Neural cell (in vitro differentiated cells): Measurements from ENCODE around the gene SH3TC1. TPM values are rescaled to one million over a fixed set of nuclear protein-coding genes. Genes with fewer than 3 reads are reported as not detected.

Experiments
- H2AFZ ChIP-seq: fragments of 200-600, 300-800 bp; sonication (generic), shearing (Covaris generic); 2 replicates; pipeline ENCODE4 v1.6.0; 2014; ENCODE audit warnings: low read depth, mild to moderate bottlenecking, antibody characterized with exemption, low read length, moderate library complexity
- H3F3A ChIP-seq: fragments of 200-600 bp; shearing (Covaris generic); 2 replicates; pipeline ENCODE4 v1.6.1; 2016; ENCODE audit warnings: mild to moderate bottlenecking, moderate library complexity, mixed read lengths, antibody characterized with exemption, low read length; ENCODE audit not compliant: insufficient read depth, poor library complexity, severe bottlenecking
- H3K27ac ChIP-seq: fragments of 200-600, 300-800 bp; sonication (generic), shearing (Covaris generic); 2 replicates; pipeline ENCODE4 v1.5.1; 2014; ENCODE audit warnings: mild to moderate bottlenecking, low read length, moderate library complexity
- H3K27me3 ChIP-seq: fragments of 300-800, 200-600 bp; sonication (generic), shearing (Covaris generic); 2 replicates; pipeline ENCODE4 v1.6.0; 2014; ENCODE audit warnings: mild to moderate bottlenecking, low read depth, low read length, moderate library complexity; ENCODE audit not compliant: insufficient read depth
- H3K36me3 ChIP-seq: fragments of 300-800, 200-600 bp; sonication (generic), shearing (Covaris generic); 2 replicates; pipeline ENCODE4 v1.5.1; 2014; ENCODE audit warnings: mild to moderate bottlenecking, antibody characterized with exemption, low read length, moderate library complexity; ENCODE audit not compliant: insufficient read depth
- H3K4me2 ChIP-seq: fragments of 300-800, 200-600 bp; sonication (generic), shearing (Covaris generic); 2 replicates; pipeline ENCODE4 v1.6.0; 2014; ENCODE audit warnings: mild to moderate bottlenecking, low read length
- H3K4me3 ChIP-seq: fragments of 300-800, 200-600 bp; sonication (generic), shearing (Covaris generic); 2 replicates; pipeline ENCODE4 v1.5.1; 2014; ENCODE audit warnings: mild to moderate bottlenecking, low read length, moderate library complexity
- H3K79me2 ChIP-seq: fragments of 200-600 bp; shearing (Covaris generic); replicated peaks from 2 replicates; pipeline ENCODE4 v1.6.0; 2014; ENCODE audit warnings: mild to moderate bottlenecking, low read length, moderate library complexity; ENCODE audit not compliant: insufficient read depth
- H3K9ac ChIP-seq: fragments of 300-800, 200-600 bp; sonication (generic), shearing (Covaris generic); 2 replicates; pipeline ENCODE4 v1.6.1; 2016; ENCODE audit warnings: mild to moderate bottlenecking, low read length, mixed read lengths
- H3K9me2 ChIP-seq: fragments of 200-600 bp; shearing (Covaris generic); 2 replicates; pipeline ENCODE4 v1.6.1; 2016; ENCODE audit warnings: mild to moderate bottlenecking, low read length, mixed read lengths; ENCODE audit not compliant: insufficient read depth
- H3K9me3 ChIP-seq: fragments of 200-600, 300-800 bp; sonication (generic), shearing (Covaris generic); 2 replicates; pipeline ENCODE4 v1.6.1; 2016; ENCODE audit warnings: mild to moderate bottlenecking, mixed run types, low read length, moderate library complexity, mixed read lengths
- H4K20me1 ChIP-seq: fragments of 200-600 bp; shearing (Covaris generic); 2 replicates; pipeline ENCODE4 v1.6.1; 2016; ENCODE audit warnings: mild to moderate bottlenecking, mixed run types; ENCODE audit not compliant: insufficient read depth
- EP300 ChIP-seq: fragments of 450-650 bp; conservative IDR thresholded peaks from 2 replicates; pipeline ENCODE4 v1.6.1; 2014; ENCODE audit warnings: antibody characterized with exemption, mild to moderate bottlenecking, moderate library complexity; ENCODE audit not compliant: poor library complexity, severe bottlenecking
- EZH2 ChIP-seq: fragments of 200-600, 300-800 bp; shearing (Covaris generic), sonication (generic); IDR thresholded peaks from 2 replicates; pipeline ENCODE4 v1.6.1; 2014; ENCODE audit warnings: antibody characterized with exemption, low read length, borderline replicate concordance, mild to moderate bottlenecking; ENCODE audit not compliant: insufficient read depth, poor library complexity, severe bottlenecking
- MXI1 ChIP-seq: fragments of 450-650 bp; conservative IDR thresholded peaks from 2 replicates; pipeline ENCODE4 v1.6.1; 2014; ENCODE audit warnings: antibody characterized with exemption, mild to moderate bottlenecking; ENCODE audit not compliant: poor library complexity, severe bottlenecking
- POLR2AphosphoS5 ChIP-seq: IDR thresholded peaks from 2 replicates; pipeline ENCODE4 v1.6.1; 2012
- RAD21 ChIP-seq: fragments of 450-650 bp; conservative IDR thresholded peaks from 2 replicates; pipeline ENCODE4 v1.6.1; 2014; ENCODE audit warnings: antibody characterized with exemption, mild to moderate bottlenecking, moderate library complexity
- SMC3 ChIP-seq: fragments of 450-650 bp; conservative IDR thresholded peaks from 2 replicates; pipeline ENCODE4 v1.6.1; 2014; ENCODE audit warnings: antibody characterized with exemption, mild to moderate bottlenecking, moderate library complexity; ENCODE audit not compliant: poor library complexity
- TAF1 ChIP-seq: IDR thresholded peaks from 2 replicates; pipeline ENCODE4 v1.6.1; 2012; ENCODE audit warnings: low read depth
- polyA plus RNA-seq: library from polyadenylated mRNA; depleted of rRNA; stranded (reverse); fragments of >200 nt; gene quantifications from 2 replicates; pipeline ENCODE4 v1.2.3, GENCODE V29; 2014
- TF ChIP-seq, protein P1 (sequence below): fragments of 450-650 bp; IDR thresholded peaks from 2 replicates; pipeline ENCODE4 v1.5.1; 2014; ENCODE audit warnings: antibody characterized with exemption, mild to moderate bottlenecking, moderate library complexity; ENCODE audit not compliant: poor library complexity, severe bottlenecking
- TF ChIP-seq, protein P2 (sequence below): IDR thresholded peaks from 2 replicates; pipeline ENCODE4 v1.6.1; 2012; ENCODE audit warnings: borderline replicate concordance

Gene SH3TC1
- polyA plus RNA-seq, 1 donor from 2014 or later: not detected

DNA sequence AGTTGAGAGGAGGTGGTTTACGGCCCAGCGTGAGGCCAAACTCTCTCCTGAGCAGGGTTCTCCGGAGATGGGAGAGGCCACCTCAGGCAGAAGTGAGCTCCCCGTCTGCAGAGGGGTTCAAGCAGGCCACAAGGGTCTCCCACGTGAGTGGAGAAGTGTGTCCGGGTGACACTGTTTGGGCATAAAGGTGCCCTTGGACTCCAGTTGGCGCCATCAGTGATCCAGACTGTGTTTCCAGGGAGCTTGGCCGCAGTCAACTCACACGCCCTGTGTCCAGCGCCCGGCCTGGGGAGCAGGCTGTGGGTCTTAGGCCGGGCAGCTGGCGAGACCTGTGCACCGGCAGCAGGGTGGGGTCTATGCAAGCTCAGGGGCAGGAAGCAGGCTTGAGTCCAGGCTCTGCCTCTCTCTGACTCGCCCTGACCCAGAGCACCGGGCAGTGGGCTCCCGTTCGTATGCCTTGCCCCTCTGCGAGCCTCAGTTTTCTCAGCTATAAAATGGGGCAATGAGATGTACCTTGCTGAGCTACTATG, 45.9 kb downstream of the SH3TC1 start:
- Histone ChIP-seq H3K9me3 (no peaks in the 10 kb centered on the region), H3F3A (no peaks in the 10 kb centered on the region), H3K4me3 (no peak overlapping the region), H3K9me2 (no peaks in the 10 kb centered on the region), H3K4me2 (no peak overlapping the region), H3K9ac (no peak overlapping the region), H3K79me2 (no peaks in the 10 kb centered on the region), H3K27me3 (no peaks in the 10 kb centered on the region), H3K27ac (no peak overlapping the region), H2AFZ (no peak overlapping the region), H4K20me1 (no peaks in the 10 kb centered on the region), H3K36me3 (no peaks in the 10 kb centered on the region)
- TF ChIP-seq SMC3 (no peak), TAF1 (no peak), EP300 (no peak), EZH2 (no peak), MXI1 (no peak), RAD21 (no peak), POLR2AphosphoS5 (no peak)
- TF ChIP-seq, protein P1, sequence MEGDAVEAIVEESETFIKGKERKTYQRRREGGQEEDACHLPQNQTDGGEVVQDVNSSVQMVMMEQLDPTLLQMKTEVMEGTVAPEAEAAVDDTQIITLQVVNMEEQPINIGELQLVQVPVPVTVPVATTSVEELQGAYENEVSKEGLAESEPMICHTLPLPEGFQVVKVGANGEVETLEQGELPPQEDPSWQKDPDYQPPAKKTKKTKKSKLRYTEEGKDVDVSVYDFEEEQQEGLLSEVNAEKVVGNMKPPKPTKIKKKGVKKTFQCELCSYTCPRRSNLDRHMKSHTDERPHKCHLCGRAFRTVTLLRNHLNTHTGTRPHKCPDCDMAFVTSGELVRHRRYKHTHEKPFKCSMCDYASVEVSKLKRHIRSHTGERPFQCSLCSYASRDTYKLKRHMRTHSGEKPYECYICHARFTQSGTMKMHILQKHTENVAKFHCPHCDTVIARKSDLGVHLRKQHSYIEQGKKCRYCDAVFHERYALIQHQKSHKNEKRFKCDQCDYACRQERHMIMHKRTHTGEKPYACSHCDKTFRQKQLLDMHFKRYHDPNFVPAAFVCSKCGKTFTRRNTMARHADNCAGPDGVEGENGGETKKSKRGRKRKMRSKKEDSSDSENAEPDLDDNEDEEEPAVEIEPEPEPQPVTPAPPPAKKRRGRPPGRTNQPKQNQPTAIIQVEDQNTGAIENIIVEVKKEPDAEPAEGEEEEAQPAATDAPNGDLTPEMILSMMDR: no peak
- TF ChIP-seq, protein P2, sequence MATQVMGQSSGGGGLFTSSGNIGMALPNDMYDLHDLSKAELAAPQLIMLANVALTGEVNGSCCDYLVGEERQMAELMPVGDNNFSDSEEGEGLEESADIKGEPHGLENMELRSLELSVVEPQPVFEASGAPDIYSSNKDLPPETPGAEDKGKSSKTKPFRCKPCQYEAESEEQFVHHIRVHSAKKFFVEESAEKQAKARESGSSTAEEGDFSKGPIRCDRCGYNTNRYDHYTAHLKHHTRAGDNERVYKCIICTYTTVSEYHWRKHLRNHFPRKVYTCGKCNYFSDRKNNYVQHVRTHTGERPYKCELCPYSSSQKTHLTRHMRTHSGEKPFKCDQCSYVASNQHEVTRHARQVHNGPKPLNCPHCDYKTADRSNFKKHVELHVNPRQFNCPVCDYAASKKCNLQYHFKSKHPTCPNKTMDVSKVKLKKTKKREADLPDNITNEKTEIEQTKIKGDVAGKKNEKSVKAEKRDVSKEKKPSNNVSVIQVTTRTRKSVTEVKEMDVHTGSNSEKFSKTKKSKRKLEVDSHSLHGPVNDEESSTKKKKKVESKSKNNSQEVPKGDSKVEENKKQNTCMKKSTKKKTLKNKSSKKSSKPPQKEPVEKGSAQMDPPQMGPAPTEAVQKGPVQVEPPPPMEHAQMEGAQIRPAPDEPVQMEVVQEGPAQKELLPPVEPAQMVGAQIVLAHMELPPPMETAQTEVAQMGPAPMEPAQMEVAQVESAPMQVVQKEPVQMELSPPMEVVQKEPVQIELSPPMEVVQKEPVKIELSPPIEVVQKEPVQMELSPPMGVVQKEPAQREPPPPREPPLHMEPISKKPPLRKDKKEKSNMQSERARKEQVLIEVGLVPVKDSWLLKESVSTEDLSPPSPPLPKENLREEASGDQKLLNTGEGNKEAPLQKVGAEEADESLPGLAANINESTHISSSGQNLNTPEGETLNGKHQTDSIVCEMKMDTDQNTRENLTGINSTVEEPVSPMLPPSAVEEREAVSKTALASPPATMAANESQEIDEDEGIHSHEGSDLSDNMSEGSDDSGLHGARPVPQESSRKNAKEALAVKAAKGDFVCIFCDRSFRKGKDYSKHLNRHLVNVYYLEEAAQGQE: no peak

DNA sequence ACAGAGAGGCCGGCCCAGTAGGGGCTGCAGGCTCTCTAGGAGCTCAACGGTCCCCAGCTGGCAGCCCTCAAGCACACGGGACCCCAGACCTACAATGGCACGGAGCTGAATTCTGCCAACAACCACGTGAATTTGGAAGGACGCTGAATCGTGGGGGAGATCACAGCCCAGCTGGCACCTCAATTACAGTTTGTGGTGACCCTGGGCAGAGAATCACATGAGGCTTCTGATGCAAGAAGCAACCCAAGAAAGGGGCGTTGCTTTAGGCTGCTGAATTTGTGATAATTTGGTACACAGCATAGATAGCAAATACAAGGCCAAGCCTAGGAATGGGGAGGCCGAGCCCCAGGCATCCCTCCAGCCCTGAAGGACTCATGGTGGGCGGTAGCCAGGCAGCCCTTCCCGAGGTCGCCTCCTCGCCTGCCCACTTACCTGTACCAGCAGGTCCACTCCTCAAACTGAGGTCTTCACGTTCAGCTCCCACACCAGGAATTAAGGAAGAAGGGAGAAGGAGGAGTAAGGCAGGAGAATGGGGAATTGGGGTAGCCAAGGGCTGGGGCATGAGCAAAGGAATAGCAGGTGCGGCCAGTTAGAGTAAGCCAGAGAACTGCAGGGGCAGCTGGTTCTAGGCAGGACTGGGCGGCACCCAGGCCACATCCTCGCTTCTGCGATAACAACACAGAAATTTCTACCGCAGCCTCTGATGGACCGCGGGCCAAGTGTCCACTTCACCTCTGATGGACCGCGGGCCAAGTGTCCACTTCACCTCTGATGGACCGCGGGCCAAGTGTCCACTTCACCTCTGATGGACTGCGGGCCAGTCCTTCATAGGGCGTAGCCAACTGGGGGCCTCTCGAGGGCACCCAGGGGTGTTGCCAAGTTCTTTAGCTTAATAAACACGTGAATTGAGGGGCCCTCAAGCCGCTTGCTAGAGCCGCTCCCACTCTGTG, 47.1 kb downstream of the SH3TC1 start:
- TF ChIP-seq EP300: no peak
- TF ChIP-seq EZH2: no peak
- no peak for TF ChIP-seq MXI1
- TF ChIP-seq, protein P1: no peak
- no peak for TF ChIP-seq POLR2AphosphoS5
- no peak for TF ChIP-seq RAD21
- no peak for TF ChIP-seq TAF1
- no peak for TF ChIP-seq SMC3
- TF ChIP-seq, protein P2: no peak
- no peak overlapping the region for H3K4me2 ChIP-seq
- H3K9me3 ChIP-seq: no peaks in the 10 kb centered on the region
- no peaks in the 10 kb centered on the region for H3K79me2 ChIP-seq
- no peaks in the 10 kb centered on the region for H3F3A ChIP-seq
- H3K36me3 ChIP-seq: no peaks in the 10 kb centered on the region
- no peaks in the 10 kb centered on the region for H3K9me2 ChIP-seq
- no peak overlapping the region for H3K9ac ChIP-seq
- H3K4me3 ChIP-seq: no peak overlapping the region
- H4K20me1 ChIP-seq: no peaks in the 10 kb centered on the region
- no peak overlapping the region for H3K27ac ChIP-seq
- no peak overlapping the region for H2AFZ ChIP-seq
- no peaks in the 10 kb centered on the region for H3K27me3 ChIP-seq
